SIG-M5 treated with dmso at 0.1 percent for 504 hours (cell line): ENCODE results near the gene PYDC1.
"Not testable (repeated sequence)": the region's sequence is repeated elsewhere in the genome, so short reads cannot be mapped to it uniquely, and the experiment has no call there.

ENCODE experiments used
- DNase-seq: peaks from one replicate; lab custom pipeline; 2025; ENCODE audit not compliant: unreplicated experiment; lab: John Stamatoyannopoulos, UW

The PYDC1 gene

GRCh38 chr16:31216422-31217135 is at the start of gene PYDC1:
Gene PYDC1, minus strand, starts transcription at chr16:31217135. Its CDS starts 107 bp downstream, at chr16:31217028.
- no peak for DNase-seq

GRCh38 chr16:31265329-31266245 is 48.7 kb upstream of the PYDC1 start:
- no peak for DNase-seq

- no peak for DNase-seq
Measured at GRCh38 chr16:31262084-31262483, 45.1 kb upstream of the PYDC1 start.

GRCh38 chr16:31260136-31260931 is 43.4 kb upstream of the PYDC1 start:
- DNase-seq: no peak

GRCh38 chr16:31258366-31258765 is 41.4 kb upstream of the PYDC1 start:
- no peak for DNase-seq

- DNase-seq: no peak
Measured at GRCh38 chr16:31256466-31256865, 39.5 kb upstream of the PYDC1 start.

- peak; percentile 96 for DNase-seq
Measured at GRCh38 chr16:31253642-31254045, 36.7 kb upstream of the PYDC1 start.

GRCh38 chr16:31251435-31251834 is 34.5 kb upstream of the PYDC1 start:
- DNase-seq: no peak

GRCh38 chr16:31250782-31251384 is 33.9 kb upstream of the PYDC1 start:
- DNase-seq: no peak

GRCh38 chr16:31248344-31248743 is 31.4 kb upstream of the PYDC1 start:
- no peak for DNase-seq

- no peak for DNase-seq
Measured at GRCh38 chr16:31246296-31246695, 29.4 kb upstream of the PYDC1 start.

- DNase-seq: not testable (repeated sequence)
Measured at GRCh38 chr16:31245598-31245997, 28.7 kb upstream of the PYDC1 start.

GRCh38 chr16:31243734-31244670 is 27.1 kb upstream of the PYDC1 start:
- peak; percentile 95 for DNase-seq

- DNase-seq: no peak
Measured at GRCh38 chr16:31242206-31242605, 25.3 kb upstream of the PYDC1 start.

GRCh38 chr16:31238041-31238440 is 21.1 kb upstream of the PYDC1 start:
- no peak for DNase-seq

- DNase-seq: no peak
Measured at GRCh38 chr16:31229501-31229900, 12.6 kb upstream of the PYDC1 start.

GRCh38 chr16:31228206-31228605 is 11.3 kb upstream of the PYDC1 start:
- no peak for DNase-seq

GRCh38 chr16:31225193-31225592 is 8.3 kb upstream of the PYDC1 start:
- DNase-seq: no peak

GRCh38 chr16:31224092-31224955 is 7.4 kb upstream of the PYDC1 start:
- DNase-seq: no peak
